MM.1S (cell line): ENCODE results near the gene TBC1D22B.

Source experiments
- CTCF ChIP-seq: fragments of 300-600 bp; sonication (generic); IDR thresholded peaks from 2 replicates; pipeline ENCODE4 v1.5.1; 2016; ENCODE audit warnings: antibody characterized with exemption, low read length, mixed read lengths
- EZH2 ChIP-seq: fragments of 300-600 bp; sonication (generic); optimal IDR thresholded peaks from 2 replicates; pipeline ENCODE3; 2017; ENCODE audit warnings: low read depth, mild to moderate bottlenecking, antibody characterized with exemption, low read length, mixed read lengths
- EZH2phosphoT487 ChIP-seq: fragments of 300-600 bp; sonication (generic); IDR thresholded peaks from 2 replicates; pipeline ENCODE4 v1.6.1; 2018; ENCODE audit warnings: antibody characterized with exemption, low read length

DNA sequence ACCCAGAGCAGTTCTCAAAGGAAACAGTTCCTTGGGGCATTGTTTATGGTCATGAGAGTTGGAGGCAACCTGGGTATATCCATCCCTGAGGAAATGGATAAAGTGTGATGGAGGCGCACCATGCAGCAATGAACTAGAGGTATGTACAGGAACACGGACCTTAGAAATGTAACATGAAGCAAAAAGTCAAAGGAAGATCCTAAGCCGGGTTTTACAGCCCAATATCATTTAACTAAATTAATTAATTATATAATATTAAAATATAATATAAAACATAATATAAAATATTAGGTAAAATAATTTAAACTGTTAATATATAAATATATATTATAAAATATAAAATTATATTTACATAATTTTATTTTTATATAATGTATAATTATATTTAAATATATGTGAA is 52.1 kb downstream of the TBC1D22B start:
- TF ChIP-seq EZH2phosphoT487 (no peak), CTCF (no peak), EZH2 (no peak)
